ENCODE measurements around the gene BTBD9. TPM values are rescaled to one million over a fixed set of nuclear protein-coding genes. Genes with fewer than 3 reads are reported as not detected.

BTBD9 gene
- total and polyA plus RNA-seq, 2 donors (not counting 3 experiments of a cell fraction or from before 2014, with no cell fraction given): 4.9 to 15.0 TPM

GRCh38 chr6:38158762-38159350 is 480.9 kb downstream of the BTBD9 start:
- Histone ChIP-seq H3K36me3 (ENCODE audit: control insufficient read depth in 2 of 2, extremely low read depth in 1 of 2, insufficient read depth in 2 of 2, low read length in 2 of 2) (no peaks in the 10 kb centered on the region), H2AFZ (ENCODE audit: low read depth, low read length) (no peak overlapping the region), H3K4me1 (ENCODE audit: control insufficient read depth, extremely low read depth, insufficient read depth, low read length) (peaks cover 21% of the 10 kb centered on the region), H3K4me2 (ENCODE audit: insufficient read depth, low read length) (no peak overlapping the region), H3K9me1 (replicated peaks; ENCODE audit: control insufficient read depth, extremely low read depth, insufficient read depth, low read length) (no peaks in the 10 kb centered on the region), H3K27ac (ENCODE audit: insufficient read depth, low read depth, low read length) (no peak overlapping the region), H4K20me1 (replicated peaks; ENCODE audit: control insufficient read depth, extremely low read depth, insufficient read depth, low read length) (no peaks in the 10 kb centered on the region), H3K9ac (replicated peaks; ENCODE audit: extremely low read depth, insufficient read depth, low read length) (no peak overlapping the region), H3K4me3 (replicated peaks in 1 of 3; ENCODE audit: insufficient read depth in 1 of 3, low read depth in 1 of 3, low read length in 3 of 3) (no peak overlapping the region), H3K9me3 (replicated peaks; ENCODE audit: control insufficient read depth, insufficient read depth, low read length) (no peaks in the 10 kb centered on the region), H3K27me3 (ENCODE audit: control insufficient read depth in 2 of 2, insufficient read depth in 2 of 2, low read length in 2 of 2) (no peaks in the 10 kb centered on the region), H3K79me2 (ENCODE audit: control insufficient read depth, insufficient read depth, low read length) (no peaks in the 10 kb centered on the region)
- FAIRE-seq (no peak), DNase-seq (ENCODE audit: low read depth, low spot score) (no peak)
- intact Hi-C loops (cut with micrococcal nuclease) (loop anchor here (10.0 kb wide), 2 partner anchors 364 to 454 kb away; no protein-coding TSS in a partner anchor), dilution Hi-C loops (cut with MboI; ENCODE audit: extremely low pct_ligation_motif_present, low sequenced_read_pairs) (no loop called here)
- TF ChIP-seq, protein P1, sequence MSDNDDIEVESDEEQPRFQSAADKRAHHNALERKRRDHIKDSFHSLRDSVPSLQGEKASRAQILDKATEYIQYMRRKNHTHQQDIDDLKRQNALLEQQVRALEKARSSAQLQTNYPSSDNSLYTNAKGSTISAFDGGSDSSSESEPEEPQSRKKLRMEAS (IDR thresholded peaks at IDR 0.05; ENCODE audit: insufficient read depth, insufficient read length): no peak
- no peak for TF ChIP-seq POLR2A (IDR thresholded peaks at IDR 0.05; ENCODE audit: low read depth, low read length)
- TF ChIP-seq FOS (IDR thresholded peaks at IDR 0.05; ENCODE audit: borderline replicate concordance, insufficient read depth, low read length): no peak
- no peak for TF ChIP-seq MYC (IDR thresholded peaks at IDR 0.05; ENCODE audit: low read depth, low read length)
- no peak for TF ChIP-seq JUN (IDR thresholded peaks at IDR 0.05; ENCODE audit: borderline replicate concordance, insufficient read depth, insufficient read length, low read depth)
- no peak for TF ChIP-seq GATA2 (IDR thresholded peaks at IDR 0.05; ENCODE audit: insufficient read depth, insufficient read length, low read depth, low read length)
- TF ChIP-seq CTCF (IDR thresholded peaks at IDR 0.05; ENCODE audit: extremely low read depth in 1 of 2, insufficient read depth in 1 of 2, low read depth in 1 of 2, low read length in 2 of 2): no peak
- no peak for TF ChIP-seq POLR2AphosphoS5 (IDR thresholded peaks at IDR 0.05; ENCODE audit: insufficient read depth, low read depth, low read length)
- no peak for TF ChIP-seq EZH2 (IDR thresholded peaks at IDR 0.05; ENCODE audit: borderline replicate concordance, low read depth, low read length, severe bottlenecking)
- no TSS peak for BruUV-seq (replicated peaks)
- CTCF ChIA-PET: no interaction called here
- POLR2A ChIA-PET: no interaction called here

All from endothelial cell of umbilical vein (primary cell).